ENCODE data around the gene OGFR. TPM values are rescaled to one million over a fixed set of nuclear protein-coding genes. Genes with fewer than 3 reads are reported as not detected.
A peak's percentile ranks its signal among the peaks of the same experiment; 100 is the strongest.

The OGFR gene, protein sequence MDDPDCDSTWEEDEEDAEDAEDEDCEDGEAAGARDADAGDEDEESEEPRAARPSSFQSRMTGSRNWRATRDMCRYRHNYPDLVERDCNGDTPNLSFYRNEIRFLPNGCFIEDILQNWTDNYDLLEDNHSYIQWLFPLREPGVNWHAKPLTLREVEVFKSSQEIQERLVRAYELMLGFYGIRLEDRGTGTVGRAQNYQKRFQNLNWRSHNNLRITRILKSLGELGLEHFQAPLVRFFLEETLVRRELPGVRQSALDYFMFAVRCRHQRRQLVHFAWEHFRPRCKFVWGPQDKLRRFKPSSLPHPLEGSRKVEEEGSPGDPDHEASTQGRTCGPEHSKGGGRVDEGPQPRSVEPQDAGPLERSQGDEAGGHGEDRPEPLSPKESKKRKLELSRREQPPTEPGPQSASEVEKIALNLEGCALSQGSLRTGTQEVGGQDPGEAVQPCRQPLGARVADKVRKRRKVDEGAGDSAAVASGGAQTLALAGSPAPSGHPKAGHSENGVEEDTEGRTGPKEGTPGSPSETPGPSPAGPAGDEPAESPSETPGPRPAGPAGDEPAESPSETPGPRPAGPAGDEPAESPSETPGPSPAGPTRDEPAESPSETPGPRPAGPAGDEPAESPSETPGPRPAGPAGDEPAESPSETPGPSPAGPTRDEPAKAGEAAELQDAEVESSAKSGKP
- total RNA-seq (2021; ENCODE audit: unreplicated experiment) (73.6 TPM), Bru-seq, nascent RNA (percentile 72 among the genes with signal in this experiment), BruChase-seq, experiment 1, labeled RNA remaining after a 6-hour chase (percentile 87 among the genes with signal in this experiment), BruChase-seq, experiment 2, labeled RNA remaining after a 2-hour chase (percentile 91 among the genes with signal in this experiment)
- polyA plus RNA-seq (2012) = 59.4 and 59.5 TPM in 2 replicates
- long read RNA-seq, full-length matches to known transcripts = 82 of 138 reads
- long read RNA-seq, partial matches to known transcripts = 34 of 138 reads
- long read RNA-seq, other reads (novel, unspliced or antisense) = 22 of 138 reads

DNA sequence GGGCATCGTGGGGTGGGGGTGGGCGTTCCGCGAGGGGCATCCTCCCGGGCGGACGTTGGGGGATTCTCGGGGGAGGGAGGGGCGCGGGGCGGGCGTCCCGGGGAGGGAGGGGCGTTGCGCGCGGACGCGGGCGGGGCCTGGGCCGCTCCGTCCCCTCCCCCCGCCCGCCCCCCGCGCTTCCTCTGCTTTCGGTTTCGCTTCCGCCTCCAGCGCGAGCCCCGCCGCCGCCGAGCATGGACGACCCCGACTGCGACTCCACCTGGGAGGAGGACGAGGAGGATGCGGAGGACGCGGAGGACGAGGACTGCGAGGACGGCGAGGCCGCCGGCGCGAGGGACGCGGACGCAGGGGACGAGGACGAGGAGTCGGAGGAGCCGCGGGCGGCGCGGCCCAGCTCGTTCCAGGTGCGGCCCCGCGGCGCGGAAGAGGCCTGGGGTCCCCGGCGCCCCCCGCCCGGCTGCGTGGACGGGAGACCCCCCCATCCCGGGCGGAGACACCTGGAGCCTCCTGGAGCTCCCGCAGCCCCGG, at the start of gene OGFR:
Gene OGFR, plus strand, starts transcription at position 209 of the 528 bp plus-strand sequence. Its CDS starts 25 bp downstream, at position 234.
- BruUV-seq (replicated peaks) = no TSS peak
- peak within 1 kb of the TSS; percentile 68 for H2AFZ ChIP-seq (ENCODE audit: low read depth, low read length, poor library complexity, severe bottlenecking)
- no peaks in the 10 kb centered on the region for H3K27me3 ChIP-seq (ENCODE audit: insufficient read depth, low read length)
- DNase-seq (ENCODE audit: low read depth, low spot score) (no peak), ATAC-seq (peak; percentile 59)
- POLR2A ChIA-PET = interaction anchor here (0.5 to 1.6 kb wide), 3 partner anchors 8 to 38 kb away, joined by 3 to 7 read pairs (median 3); partner anchors contain the start of gene MRGBP
- H3K4me1 ChIP-seq (ENCODE audit: control insufficient read depth in 1 of 2, insufficient read depth in 2 of 2, low read length in 2 of 2) = peaks cover 19 to 35% of the 10 kb centered on the region in 2 experiments; a peak in 3 of 4 replicates
- H3K27ac ChIP-seq (ENCODE audit: low read depth, low read length) = peak within 1 kb of the TSS; percentile 94
- RAD21 ChIA-PET (ENCODE audit: low non-redundant PET in 1 of 2, low total read pairs in 2 of 2, uncharacterized antibody in 2 of 2, unreplicated experiment in 2 of 2) = no interaction called here
- peak within 1 kb of the TSS; percentile 79 for H3K9ac ChIP-seq (ENCODE audit: low read length)
- TF ChIP-seq RAD21 (IDR thresholded peaks at IDR 0.05; ENCODE audit: low read depth) (no peak), SRF (IDR thresholded peaks at IDR 0.05; ENCODE audit: low read depth) (no peak), ELF1 (IDR thresholded peaks at IDR 0.05; ENCODE audit: borderline replicate concordance, low read depth) (no peak), SIN3A (IDR thresholded peaks at IDR 0.05; ENCODE audit: low read depth) (peak; percentile 56; the same call in 1 of the 2 replicates), YY1 (IDR thresholded peaks at IDR 0.05; ENCODE audit: extremely low read depth, insufficient replicate concordance, low read depth, low read length) (no peak), POLR2AphosphoS5 (IDR thresholded peaks at IDR 0.05; ENCODE audit: low read depth, low read length) (peak; percentile 77), JUND (IDR thresholded peaks at IDR 0.05) (no peak), EZH2 (IDR thresholded peaks at IDR 0.05) (no peak), TCF7L2 (IDR thresholded peaks at IDR 0.05; ENCODE audit: borderline replicate concordance, extremely low read depth, insufficient read depth, insufficient read length) (no peak), FOSL1 (IDR thresholded peaks at IDR 0.05; ENCODE audit: low read depth) (no peak), ZFX (IDR thresholded peaks at IDR 0.05) (no peak), POLR2A (IDR thresholded peaks at IDR 0.05; ENCODE audit: borderline replicate concordance, extremely low read depth, insufficient read depth, insufficient read length) (peak; percentile 26), EZH2phosphoT487 (IDR thresholded peaks at IDR 0.05; ENCODE audit: borderline replicate concordance) (no peak), EGR1 (IDR thresholded peaks at IDR 0.05; ENCODE audit: low read depth) (no peak)
- TF ChIP-seq, protein P1, sequence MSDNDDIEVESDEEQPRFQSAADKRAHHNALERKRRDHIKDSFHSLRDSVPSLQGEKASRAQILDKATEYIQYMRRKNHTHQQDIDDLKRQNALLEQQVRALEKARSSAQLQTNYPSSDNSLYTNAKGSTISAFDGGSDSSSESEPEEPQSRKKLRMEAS (IDR thresholded peaks at IDR 0.05) = no peak
- TF ChIP-seq, protein P2, sequence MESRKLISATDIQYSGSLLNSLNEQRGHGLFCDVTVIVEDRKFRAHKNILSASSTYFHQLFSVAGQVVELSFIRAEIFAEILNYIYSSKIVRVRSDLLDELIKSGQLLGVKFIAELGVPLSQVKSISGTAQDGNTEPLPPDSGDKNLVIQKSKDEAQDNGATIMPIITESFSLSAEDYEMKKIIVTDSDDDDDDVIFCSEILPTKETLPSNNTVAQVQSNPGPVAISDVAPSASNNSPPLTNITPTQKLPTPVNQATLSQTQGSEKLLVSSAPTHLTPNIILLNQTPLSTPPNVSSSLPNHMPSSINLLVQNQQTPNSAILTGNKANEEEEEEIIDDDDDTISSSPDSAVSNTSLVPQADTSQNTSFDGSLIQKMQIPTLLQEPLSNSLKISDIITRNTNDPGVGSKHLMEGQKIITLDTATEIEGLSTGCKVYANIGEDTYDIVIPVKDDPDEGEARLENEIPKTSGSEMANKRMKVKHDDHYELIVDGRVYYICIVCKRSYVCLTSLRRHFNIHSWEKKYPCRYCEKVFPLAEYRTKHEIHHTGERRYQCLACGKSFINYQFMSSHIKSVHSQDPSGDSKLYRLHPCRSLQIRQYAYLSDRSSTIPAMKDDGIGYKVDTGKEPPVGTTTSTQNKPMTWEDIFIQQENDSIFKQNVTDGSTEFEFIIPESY (IDR thresholded peaks at IDR 0.05; ENCODE audit: extremely low read depth, insufficient replicate concordance, low read length) = no peak
- TF ChIP-seq, protein P3, sequence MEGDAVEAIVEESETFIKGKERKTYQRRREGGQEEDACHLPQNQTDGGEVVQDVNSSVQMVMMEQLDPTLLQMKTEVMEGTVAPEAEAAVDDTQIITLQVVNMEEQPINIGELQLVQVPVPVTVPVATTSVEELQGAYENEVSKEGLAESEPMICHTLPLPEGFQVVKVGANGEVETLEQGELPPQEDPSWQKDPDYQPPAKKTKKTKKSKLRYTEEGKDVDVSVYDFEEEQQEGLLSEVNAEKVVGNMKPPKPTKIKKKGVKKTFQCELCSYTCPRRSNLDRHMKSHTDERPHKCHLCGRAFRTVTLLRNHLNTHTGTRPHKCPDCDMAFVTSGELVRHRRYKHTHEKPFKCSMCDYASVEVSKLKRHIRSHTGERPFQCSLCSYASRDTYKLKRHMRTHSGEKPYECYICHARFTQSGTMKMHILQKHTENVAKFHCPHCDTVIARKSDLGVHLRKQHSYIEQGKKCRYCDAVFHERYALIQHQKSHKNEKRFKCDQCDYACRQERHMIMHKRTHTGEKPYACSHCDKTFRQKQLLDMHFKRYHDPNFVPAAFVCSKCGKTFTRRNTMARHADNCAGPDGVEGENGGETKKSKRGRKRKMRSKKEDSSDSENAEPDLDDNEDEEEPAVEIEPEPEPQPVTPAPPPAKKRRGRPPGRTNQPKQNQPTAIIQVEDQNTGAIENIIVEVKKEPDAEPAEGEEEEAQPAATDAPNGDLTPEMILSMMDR (IDR thresholded peaks at IDR 0.05 in 2 of 3, conservative IDR thresholded peaks at IDR 0.05 in 1 of 3; ENCODE audit: borderline replicate concordance in 1 of 3, insufficient read depth in 1 of 3, low read depth in 2 of 3, low read length in 2 of 3) = no peak
- H3K4me3 ChIP-seq (replicated peaks in 1 of 2; ENCODE audit: low read depth in 1 of 2, low read length in 2 of 2) = peak within 1 kb of the TSS; percentile 79 to 83
- H3K9me2 ChIP-seq (ENCODE audit: insufficient read depth) = no peaks in the 10 kb centered on the region
- H4K20me1 ChIP-seq (ENCODE audit: insufficient read depth) = no peaks in the 10 kb centered on the region; the same call in 1 of the 2 replicates
- intact Hi-C loops (cut with micrococcal nuclease) = loop anchor here (10.0 kb wide), 1 partner anchor 500 kb away; the partner anchor contains the start of gene ADRM1
- H3K79me2 ChIP-seq (ENCODE audit: insufficient read depth, low read length) = peaks cover 48% of the 10 kb centered on the region
- no peaks in the 10 kb centered on the region for H3K9me3 ChIP-seq (ENCODE audit: control insufficient read depth in 1 of 2, insufficient read depth in 1 of 2, low read depth in 1 of 2, low read length in 2 of 2)
- H3K4me2 ChIP-seq (ENCODE audit: low read length) = peak within 1 kb of the TSS; percentile 98
- H3K36me3 ChIP-seq (ENCODE audit: control insufficient read depth in 1 of 2, insufficient read depth in 2 of 2, low read length in 2 of 2) = peaks cover 19 to 35% of the 10 kb centered on the region in 2 experiments
- CTCF ChIA-PET = interaction anchor here (1.1 kb wide), 1 partner anchor 10 kb away, joined by 3 read pairs; no protein-coding TSS in a partner anchor

Data from HCT116 (cell line).